KG1 (cell line): Measurements from ENCODE around the gene PANK3.
"Not testable (repeated sequence)": the region's sequence is repeated elsewhere in the genome, so short reads cannot be mapped to it uniquely, and the experiment has no call there.

Source experiments
- DNase-seq: peaks from one replicate; lab custom pipeline; 2025; lab: John Stamatoyannopoulos, UW

PANK3 gene

DNA sequence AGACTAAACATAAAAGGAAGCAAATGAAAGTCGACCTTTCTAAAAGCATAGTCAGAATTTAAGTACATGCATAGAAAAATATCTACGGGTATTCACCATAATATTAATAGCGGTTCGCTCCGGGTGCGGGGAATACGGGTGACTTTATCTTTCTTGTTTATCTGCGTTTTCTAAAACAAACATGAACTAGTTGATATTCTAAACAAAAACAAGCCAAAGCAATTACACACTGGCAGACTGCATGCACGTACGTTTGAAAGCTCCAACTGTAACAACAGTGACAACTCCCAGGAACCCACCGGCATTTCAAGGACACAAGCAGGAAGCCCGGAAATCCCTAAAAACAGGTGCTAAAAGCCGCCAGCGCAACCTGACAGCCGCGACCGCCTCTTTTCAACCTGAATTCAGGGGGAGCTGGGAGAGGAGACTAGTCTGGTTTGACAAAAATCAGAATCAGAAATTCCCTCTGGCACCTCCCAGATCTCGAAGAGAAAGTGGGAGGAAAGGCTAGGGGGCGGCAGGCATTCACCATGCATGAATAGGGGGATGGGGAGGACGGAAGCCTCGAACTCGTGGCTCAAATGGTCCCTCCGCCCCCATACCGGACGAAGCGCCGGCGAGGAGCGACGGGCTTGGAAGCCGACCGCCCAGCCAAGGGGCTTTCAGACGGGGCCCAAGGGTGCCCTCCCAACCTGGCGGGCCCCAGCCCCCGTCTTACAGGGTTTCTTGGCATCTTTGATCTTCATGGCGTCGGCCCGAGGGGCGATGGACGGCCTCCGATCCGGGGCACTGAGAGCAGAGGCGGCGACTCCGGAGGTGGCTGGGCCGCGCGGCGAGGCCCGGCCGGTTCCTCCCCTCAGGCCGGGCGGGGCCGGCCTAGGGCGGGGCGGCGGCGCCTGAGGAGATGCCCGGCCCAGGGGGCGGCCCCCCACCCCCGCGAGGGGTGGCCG is at the start of gene PANK3:
PANK3 (minus strand) TSS at position 831 of the 950 bp plus-strand sequence; CDS start at position 746, 85 bp downstream.
- peak; percentile 91 for DNase-seq

GRCh38 chr5:168624850-168625364 is 45.7 kb upstream of the PANK3 start:
- DNase-seq, result no peak

GRCh38 chr5:168620807-168621206 is 41.6 kb upstream of the PANK3 start:
- no peak for DNase-seq

DNA sequence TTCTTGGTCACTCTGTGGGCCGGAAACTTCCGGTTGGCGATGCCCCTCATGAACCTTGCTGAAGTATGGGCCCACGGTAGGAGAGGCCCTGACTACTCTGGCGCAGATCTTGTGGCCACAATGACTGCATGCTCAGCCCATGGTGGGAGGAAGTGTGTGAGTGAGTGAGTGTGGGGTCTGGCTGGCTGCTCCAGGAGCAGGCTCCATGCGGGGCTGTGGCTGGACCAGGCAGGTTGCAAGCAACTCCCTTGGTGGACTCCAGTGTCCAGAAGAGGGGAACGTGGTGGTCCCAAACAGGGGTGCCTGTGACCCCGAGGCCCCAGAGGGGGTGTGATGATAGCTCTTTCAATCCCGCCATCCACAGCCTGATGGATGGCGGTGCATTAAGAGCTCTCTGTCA is 35.5 kb upstream of the PANK3 start:
- no peak for DNase-seq

GRCh38 chr5:168613996-168614395 is 34.8 kb upstream of the PANK3 start:
- no peak for DNase-seq

DNA sequence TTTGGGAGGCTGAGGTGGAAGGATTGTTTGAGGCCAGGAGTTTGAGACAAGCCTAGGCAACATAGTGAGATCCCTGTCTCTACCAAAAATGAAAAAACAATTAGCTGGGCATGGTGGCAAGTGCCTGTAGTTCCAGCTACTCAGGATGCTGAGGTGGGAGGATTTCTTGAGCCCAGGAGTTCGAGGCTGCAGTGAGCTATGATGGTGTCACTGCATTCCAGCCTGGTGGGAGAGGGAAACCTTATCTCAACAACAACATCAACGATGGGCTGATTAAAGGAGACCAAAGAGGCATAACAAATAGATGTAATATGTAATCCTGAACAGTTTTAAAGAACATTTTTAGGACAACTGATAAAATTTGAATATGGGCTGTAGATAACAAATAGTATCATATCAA is 34.2 kb upstream of the PANK3 start:
- no peak for DNase-seq

GRCh38 chr5:168612996-168613395 is 33.8 kb upstream of the PANK3 start:
- no peak for DNase-seq

GRCh38 chr5:168612123-168612522 is 33.0 kb upstream of the PANK3 start:
- DNase-seq, result no peak

DNA sequence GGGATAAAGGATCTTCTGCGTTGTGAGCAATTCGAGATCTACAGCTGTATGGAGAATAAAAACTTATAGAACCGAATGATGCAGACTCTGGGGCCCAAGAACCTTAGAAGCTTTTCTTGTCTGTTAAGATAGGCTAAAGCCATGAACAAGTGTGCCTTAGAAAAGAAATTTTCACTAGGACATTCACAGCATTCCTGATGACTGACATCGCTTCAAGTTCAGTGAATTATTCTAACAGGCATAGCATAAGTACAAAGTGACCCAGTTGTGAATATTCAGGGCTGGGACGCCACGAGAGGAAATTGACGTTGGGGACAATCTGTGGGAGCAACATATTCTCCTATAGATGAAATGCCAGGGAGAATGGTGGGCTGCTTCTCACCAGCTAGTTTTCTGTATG is 32.0 kb upstream of the PANK3 start:
- no peak for DNase-seq

DNA sequence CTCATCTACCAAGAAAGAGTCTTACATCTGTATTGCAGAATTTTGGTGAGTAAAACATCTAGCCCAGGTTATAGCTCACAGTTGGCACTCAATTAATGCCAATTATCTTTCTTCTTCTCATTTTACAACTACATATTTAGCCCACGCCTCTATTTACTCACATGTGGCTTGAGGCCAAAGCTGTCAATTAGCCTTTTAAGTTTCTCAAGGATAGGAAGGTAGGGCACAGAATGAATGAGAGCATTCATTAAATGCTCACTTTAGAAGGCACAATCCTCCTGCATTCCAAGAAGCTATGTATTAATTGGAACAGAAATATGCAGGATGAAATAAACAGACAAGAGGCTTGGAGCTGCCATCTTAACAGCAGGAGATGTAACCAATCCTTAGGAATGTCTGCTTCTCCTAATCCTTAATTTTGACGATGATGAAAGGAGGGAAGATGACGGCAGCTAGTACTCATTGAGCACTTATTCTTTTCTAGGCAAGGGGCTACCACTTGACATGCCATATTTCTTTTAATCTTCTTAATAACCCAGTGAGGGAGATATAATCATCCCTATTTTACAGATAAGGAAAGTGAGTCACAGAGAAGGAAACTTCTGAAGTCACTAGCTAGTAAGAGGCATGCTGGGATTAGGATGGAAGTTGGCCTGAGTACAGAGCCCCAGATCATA is 30.8 kb upstream of the PANK3 start:
- DNase-seq, result no peak

DNA sequence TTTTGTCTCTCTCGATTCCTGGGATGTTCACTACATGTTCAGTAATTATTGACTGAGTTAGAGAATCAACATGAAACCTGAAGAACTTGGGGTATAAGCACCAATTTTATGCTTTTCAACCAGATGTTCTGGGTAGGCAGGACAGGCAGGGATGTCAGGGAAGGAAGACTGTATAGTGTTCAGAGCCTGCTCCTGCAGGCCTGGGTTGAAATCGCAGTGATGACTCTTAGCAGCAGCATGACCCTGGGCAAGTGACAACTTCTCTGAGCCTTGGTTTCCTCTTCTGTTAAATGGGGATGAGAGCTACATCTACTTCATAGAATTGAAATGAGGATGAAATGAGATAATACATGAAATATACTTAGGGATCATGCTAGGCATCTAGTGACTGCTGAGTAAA is 29.7 kb upstream of the PANK3 start:
- no peak for DNase-seq

DNA sequence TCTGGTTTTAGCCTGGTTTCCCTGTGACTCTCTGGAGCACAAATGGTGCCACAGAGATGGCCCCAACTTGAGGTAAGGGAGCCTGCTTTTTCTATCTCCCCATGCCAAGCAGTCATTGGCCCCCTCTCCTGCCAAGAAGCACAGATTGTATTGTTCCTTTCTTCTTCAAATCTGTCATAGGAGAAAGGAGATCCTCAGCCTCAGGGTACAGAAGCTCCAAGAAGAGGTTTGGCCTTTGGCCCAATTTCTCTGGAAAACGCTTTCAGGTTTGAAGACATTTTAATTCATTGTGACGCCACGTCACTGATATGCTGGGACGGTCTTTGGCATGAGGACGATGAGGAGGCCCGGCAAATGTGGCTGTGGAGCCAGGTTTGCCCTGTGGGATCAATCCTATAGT is 29.2 kb upstream of the PANK3 start:
- no peak for DNase-seq

- no peak for DNase-seq
Measured at GRCh38 chr5:168607946-168608345, 28.8 kb upstream of the PANK3 start.

DNA sequence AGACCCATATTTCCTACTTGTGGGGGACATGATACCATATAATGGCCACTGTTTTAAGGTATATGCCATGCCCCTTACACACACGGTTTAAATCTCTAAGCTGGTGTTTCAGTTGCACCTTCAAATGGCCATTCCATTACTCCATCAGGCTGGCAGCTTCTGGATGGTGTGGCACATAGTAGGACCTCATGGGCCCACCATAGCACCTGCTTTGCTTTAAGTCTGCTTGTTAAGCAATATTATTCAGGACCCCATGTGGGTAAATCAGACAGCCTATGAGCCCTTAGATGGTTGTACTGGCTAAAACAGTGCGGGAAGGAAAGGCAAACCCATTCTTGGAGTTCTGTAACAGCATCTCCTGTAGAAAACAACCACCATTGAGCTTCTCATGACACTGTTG is 27.4 kb upstream of the PANK3 start:
- no peak for DNase-seq

DNA sequence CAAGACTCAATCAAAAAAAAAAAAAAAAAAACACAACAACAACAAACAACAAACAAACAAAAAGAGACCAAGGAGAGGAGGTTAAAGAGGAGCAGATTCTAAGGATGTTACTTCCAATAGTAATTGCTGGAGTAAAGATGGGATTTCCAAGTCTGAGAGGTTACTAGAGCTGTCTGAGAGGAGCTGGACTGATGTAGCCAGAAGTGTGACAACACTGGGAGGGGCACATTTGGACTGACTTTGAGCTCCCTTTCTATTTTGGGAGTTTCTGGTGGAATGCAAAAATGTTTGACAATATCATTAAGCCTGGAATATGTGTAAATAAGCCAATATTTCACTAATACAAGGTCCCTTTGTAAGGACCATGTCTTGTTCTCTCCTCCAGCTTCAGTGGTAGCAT is 25.3 kb upstream of the PANK3 start:
- no peak for DNase-seq

DNA sequence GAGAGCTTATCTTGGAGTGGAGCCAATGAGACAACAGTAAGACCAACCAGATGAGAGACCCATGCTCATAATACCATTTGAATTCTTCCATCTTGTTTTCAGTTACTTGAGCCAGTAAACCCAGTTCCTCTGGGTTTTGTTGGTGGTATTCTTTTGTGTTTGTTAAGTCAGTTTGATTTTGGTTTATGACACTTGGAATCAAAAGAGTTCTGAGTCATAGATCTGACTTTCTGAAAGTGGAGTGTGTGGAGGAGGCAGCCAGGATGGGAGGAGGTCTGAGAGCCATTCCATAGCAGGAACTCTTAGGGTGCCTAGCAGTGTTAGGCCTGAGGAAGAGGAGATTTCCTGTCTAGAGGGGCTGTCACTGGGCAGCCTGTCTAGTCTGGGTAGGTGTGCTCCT is 24.6 kb upstream of the PANK3 start:
- DNase-seq, result no peak

- DNase-seq, result no peak
Measured at GRCh38 chr5:168602517-168602916, 23.3 kb upstream of the PANK3 start.

DNA sequence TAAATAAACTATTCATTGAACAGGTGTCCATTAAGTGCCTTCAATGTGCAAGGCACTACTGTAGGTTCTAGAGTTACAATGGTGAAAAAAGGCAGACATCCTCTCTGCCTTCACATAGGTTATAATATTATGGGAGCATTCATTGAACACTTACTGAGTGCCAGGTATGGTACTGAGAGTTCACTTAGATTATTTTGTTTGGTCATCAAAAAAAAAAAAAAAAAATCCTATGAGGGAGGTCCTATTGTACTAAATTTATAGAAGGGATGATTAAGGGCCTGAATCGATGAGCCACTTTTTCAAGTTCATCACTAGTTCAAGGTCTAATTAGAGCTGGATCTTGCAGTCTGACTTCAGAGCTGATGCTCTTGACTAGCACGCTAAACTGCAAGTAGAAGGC is 22.8 kb upstream of the PANK3 start:
- DNase-seq, result no peak

DNA sequence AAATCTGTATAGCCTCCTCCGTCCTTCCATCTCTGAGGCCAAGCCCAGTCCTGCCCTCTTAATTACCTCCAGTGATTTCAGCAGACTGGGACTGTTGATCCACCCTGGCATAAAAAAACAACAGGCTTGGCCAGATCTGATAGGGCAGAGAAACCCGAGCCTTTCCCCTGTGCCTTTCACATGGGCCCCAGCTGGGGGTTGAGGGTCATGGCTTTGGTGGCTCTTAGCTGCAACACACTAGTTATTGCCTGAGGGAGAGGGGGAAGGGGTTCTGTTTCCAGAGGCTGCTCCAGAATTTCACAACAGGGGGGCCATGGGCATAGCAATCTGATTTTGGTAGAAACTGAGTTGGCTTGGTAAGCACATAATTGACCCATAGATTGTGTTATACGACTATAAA is 21.2 kb upstream of the PANK3 start:
- no peak for DNase-seq

DNA sequence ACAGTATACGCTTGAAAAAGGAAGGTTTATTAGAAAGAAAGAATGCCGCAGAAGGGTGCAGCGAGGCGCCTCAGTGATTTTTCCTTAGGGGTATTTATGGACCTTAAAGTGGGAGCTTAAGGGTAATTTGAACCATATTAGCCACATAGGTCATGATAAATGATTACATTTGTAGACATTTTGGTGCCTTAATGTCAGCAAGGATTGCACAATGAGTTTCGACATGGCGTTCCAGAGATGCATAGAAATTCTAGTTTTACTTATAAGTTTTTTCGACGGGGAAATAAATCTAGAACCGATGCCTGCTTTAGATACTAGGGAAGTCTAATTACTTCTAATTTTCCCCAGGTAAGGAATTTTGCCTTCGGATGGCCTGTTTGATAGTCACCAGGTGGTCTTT is 20.7 kb upstream of the PANK3 start:
- DNase-seq, result no peak

DNA sequence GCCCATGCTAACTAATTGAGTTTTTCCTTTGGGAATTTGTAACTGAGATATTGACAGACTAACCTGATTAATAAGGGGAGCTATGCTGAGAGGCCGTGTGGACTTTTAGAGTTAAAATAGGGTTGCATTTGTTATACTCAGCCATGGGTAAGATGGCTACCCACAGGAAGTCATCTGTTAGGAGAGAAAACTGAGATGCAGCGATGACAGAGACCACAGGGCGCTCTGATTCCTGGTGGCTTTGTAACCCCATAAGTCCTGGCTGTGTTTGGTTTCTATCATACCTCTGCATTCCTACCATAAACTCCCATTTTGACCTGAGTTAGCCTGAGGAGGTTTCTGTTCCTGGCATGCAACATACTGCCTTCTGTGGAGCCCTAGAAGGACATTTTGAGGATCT is 19.5 kb upstream of the PANK3 start:
- DNase-seq, result no peak

DNA sequence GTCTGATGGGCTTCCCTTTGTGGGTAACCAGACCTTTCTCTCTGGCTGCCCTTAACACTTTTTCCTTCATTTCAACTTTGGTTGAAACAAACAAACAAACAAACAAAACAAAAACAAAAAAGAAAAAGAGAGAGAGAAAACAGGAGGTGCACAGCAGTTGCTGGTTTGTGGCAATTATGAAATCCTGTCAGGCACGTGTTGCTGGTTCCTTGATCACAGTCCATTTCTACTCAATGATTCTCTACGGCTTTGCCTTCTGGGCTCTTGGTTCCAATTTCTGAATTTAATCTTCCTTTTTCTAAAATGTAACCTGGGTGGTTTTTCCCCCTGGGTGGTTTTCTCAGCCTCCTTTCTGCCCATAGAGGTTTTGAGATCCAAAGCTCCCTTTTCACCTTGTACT is 17.8 kb upstream of the PANK3 start:
- DNase-seq, result no peak

GRCh38 chr5:168596122-168596521 is 17.0 kb upstream of the PANK3 start:
- DNase-seq, result not testable (repeated sequence)
